Adrenal gland (tissue), 12 donors: ENCODE measurements around the gene ALDH3B1. TPM values are rescaled to one million over a fixed set of nuclear protein-coding genes. Genes with fewer than 3 reads are reported as not detected.

ENCODE experiments used
- DNase-seq, 7 donors: peaks; one replicate each; pipeline ENCODE4 v3.0.0-alpha.2; 2019 to 2020
- H3K27ac ChIP-seq, 5 donors: fragments of 200-600 bp; sonication (generic) in 4 of 5; 1 replicate in 3 of 5; 2 replicates in 2 of 5; pipeline versions ENCODE4 v1.5.1 to v1.8.0; 2016 to 2020; ENCODE audit warnings: mild to moderate bottlenecking in 1 of 5
- H3K27me3 ChIP-seq: fragments of 200-600 bp; 2 replicates; pipeline ENCODE4 v1.8.0; 2021
- H3K36me3 ChIP-seq, 2 donors: fragments of 200-600 bp; replicated peaks in 1 of 2; 1 replicate in 1 of 2; 2 replicates in 1 of 2; pipeline versions ENCODE4 v1.5.1 to v1.8.0; 2018 to 2022
- H3K4me1 ChIP-seq, 2 donors: fragments of 200-600 bp; replicated peaks in 1 of 2; 1 replicate in 1 of 2; 2 replicates in 1 of 2; pipeline versions ENCODE4 v1.5.1 to v1.8.0; 2018 to 2021
- H3K4me3 ChIP-seq, 4 donors: fragments of 200-600 bp; sonication (generic) in 3 of 4; one replicate each; pipeline ENCODE4 v1.5.1; 2016 to 2018
- H3K9me3 ChIP-seq, 3 donors: fragments of 200-600 bp; sonication (generic) in 1 of 3; replicated peaks in 1 of 3; 1 replicate in 2 of 3; 2 replicates in 1 of 3; pipeline versions ENCODE4 v1.5.1 to v1.8.0; 2016 to 2021
- POLR2A ChIP-seq, 2 donors: fragments of 450-650 bp; IDR thresholded peaks; one replicate each; pipeline ENCODE4 v1.6.1; 2017; ENCODE audit warnings: antibody characterized with exemption in 2 of 2, mild to moderate bottlenecking in 2 of 2, moderate library complexity in 1 of 2
- WGBS, 4 donors: extraction: QIAGEN DNeasy Blood & Tissue Kit in 2 of 4; methylation state at CpG; one replicate each; pipeline versions ENCODE4 v1.1.5 to v1.1.7; 2013 to 2017; 5-methylcytosine and 5-hydroxymethylcytosine counted together
- intact Hi-C, 2 donors: fragments of 100-400 bp; cut with DNase I; formaldehyde crosslinking; loops; one replicate each; pipeline versions ENCODE4 v1.14.1 to v1.15.0; 2022 to 2023
- polyA plus RNA-seq, 3 donors: library from polyadenylated mRNA; stranded (reverse); fragments of 200-250 nt in 2 of 3; fragments of 350-450 nt in 1 of 3; fragmentation: Illumina TruSeq in 1 of 3; extraction: RNeasy Lipid Tissue Mini Kit (QIAGEN cat#74804) in 1 of 3; gene quantifications; one replicate each; pipeline ENCODE4 v1.2.3, GENCODE V29; 2013 to 2014
- total RNA-seq, 9 donors: library from RNA; depleted of rRNA in 4 of 9; stranded (reverse); fragments of >200 nt in 4 of 9; fragments of 120-200 nt in 1 of 9; fragmentation: NEBNext Ultra II Directional in 1 of 9; extraction: Animal tissue kit (Norgen Biotek cat#: 25700) in 1 of 9; gene quantifications; one replicate each; pipeline versions ENCODE4 v1.1.0 to v1.2.4, GENCODE V29; 2013 to 2023
- TF ChIP-seq, protein P1 (sequence below), 6 experiments: fragments of 450-650 bp in 4 of 6; fragments of 200-600 bp in 2 of 6; sonication (generic) in 1 of 6; IDR thresholded peaks; 1 replicate in 5 of 6; 2 replicates in 1 of 6; pipeline versions ENCODE4 v1.5.1 to v1.8.0; 2016 to 2021; ENCODE audit warnings: antibody characterized with exemption in 6 of 6, mild to moderate bottlenecking in 2 of 6, moderate library complexity in 1 of 6
- donor health status: healthy with polysubstance abuse.
- donor health status: Bipolar disorder and iron deficiency.
- donor health status: DM: yes; HTN: yes; CAD: no.
- donor health status: DM: no; HTN: no; CAD: no.
- donor health status: DM: no; HTN: no; CAD: no.
- donor health status: DM: yes; HTN: yes; CAD: no.

The ALDH3B1 gene
- total and polyA plus RNA-seq, 12 donors = 0.72 to 70.3 (median 51.6) TPM

DNA sequence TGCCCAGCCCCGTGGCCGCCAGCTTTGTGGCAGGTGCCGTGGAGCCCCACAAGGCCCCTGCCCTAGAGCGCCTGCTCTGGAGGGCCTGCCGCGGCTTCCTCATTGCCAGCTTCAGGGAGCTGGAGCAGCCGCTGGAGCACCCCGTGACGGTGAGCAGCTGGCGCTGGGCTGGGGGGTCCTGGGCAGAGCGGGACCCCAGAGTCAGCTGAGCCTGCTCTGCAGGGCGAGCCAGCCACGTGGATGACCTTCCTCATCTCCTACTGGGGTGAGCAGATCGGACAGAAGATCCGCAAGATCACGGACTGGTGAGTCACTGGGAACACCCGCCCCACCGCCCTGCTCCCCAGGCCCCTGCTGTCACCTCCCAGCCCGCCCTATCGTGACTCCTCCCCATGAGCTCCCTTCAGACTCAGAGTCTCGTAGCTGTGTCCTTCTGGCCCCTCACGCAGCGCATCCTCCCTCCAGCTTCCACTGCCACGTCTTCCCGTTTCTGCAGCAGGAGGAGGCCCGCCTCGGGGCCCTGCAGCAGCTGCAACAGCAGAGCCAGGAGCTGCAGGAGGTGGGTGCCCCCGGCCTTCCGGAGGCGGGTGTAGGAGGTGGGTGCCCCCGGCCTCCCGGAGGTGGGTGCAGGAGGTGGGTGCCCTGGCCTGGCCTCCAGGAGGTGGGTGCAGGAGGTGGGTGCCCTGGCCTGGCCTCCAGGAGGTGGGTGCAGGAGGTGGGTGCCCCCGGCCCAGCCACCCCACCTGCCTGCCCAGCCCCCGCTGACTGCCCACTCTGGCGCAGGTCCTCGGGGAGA is 33.4 kb downstream of the ALDH3B1 start:
- Histone ChIP-seq H3K4me3 (no peak overlapping the region), H3K27me3 (no peaks in the 10 kb centered on the region), H3K9me3 (no peaks in the 10 kb centered on the region), H3K27ac (peak overlapping the region; percentile 53 to 97 (median 92)), H3K4me1 (peaks cover 35 to 44% of the 10 kb centered on the region in 2 donors), H3K36me3 (peaks cover 0 to 65% of the 10 kb centered on the region in 2 donors)
- DNase-seq = peak; percentile 84 to 96 (median 93)
- intact Hi-C loops = loop anchor here in 1 of 2 donors (10.0 kb wide), 1 partner anchor 161 kb away; no protein-coding TSS in a partner anchor
- WGBS, 4 donors = 46 to 71% (median 57%) methylated on average over 7 to 36 of the region's 36 CpGs
- TF ChIP-seq, protein P1, sequence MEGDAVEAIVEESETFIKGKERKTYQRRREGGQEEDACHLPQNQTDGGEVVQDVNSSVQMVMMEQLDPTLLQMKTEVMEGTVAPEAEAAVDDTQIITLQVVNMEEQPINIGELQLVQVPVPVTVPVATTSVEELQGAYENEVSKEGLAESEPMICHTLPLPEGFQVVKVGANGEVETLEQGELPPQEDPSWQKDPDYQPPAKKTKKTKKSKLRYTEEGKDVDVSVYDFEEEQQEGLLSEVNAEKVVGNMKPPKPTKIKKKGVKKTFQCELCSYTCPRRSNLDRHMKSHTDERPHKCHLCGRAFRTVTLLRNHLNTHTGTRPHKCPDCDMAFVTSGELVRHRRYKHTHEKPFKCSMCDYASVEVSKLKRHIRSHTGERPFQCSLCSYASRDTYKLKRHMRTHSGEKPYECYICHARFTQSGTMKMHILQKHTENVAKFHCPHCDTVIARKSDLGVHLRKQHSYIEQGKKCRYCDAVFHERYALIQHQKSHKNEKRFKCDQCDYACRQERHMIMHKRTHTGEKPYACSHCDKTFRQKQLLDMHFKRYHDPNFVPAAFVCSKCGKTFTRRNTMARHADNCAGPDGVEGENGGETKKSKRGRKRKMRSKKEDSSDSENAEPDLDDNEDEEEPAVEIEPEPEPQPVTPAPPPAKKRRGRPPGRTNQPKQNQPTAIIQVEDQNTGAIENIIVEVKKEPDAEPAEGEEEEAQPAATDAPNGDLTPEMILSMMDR (IDR thresholded peaks at IDR 0.05) = no peak
- TF ChIP-seq POLR2A (IDR thresholded peaks at IDR 0.05) = peak in 1 of 2 donors; percentile 71

DNA sequence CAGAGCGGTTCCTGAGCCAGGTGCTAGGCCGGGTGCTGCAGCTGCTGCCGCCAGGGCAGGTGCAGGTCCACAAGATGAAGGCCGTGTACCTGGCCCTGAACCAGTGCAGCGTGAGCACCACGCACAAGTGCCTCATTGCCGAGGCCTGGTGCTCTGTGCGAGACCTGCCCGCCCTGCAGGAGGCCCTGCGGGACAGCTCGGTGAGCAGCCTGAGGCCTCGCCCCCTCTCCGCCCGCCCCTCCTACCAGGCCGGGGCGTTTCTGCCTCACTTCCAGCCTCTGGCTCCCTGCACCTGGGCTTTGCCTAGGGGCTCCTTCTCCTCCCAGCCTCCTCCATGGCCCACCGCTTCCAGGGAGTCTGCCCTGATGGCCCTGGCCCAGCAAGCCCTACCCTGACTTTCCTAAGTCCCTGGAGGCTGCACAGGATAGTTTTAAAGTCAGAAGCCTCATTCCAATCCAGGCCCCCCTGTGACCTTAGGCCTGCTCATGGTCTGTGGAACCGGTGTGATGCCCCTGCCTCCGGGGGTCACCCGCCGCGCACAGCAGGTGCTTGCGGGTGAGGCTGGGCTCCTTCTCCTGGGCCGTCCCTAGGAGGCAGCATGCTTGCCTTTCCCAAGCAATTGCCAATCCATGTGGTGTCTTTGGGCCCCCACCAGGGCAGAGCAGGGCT is 34.2 kb downstream of the ALDH3B1 start:
- Histone ChIP-seq H3K9me3 (no peaks in the 10 kb centered on the region), H3K27ac (peak overlapping the region in 3 of 5 donors; percentile 92 to 97 (median 95)), H3K27me3 (no peaks in the 10 kb centered on the region), H3K36me3 (peaks cover 0 to 72% of the 10 kb centered on the region in 2 donors), H3K4me3 (no peak overlapping the region), H3K4me1 (peaks cover 33 to 40% of the 10 kb centered on the region in 2 donors)
- intact Hi-C loops = loop anchor here in 1 of 2 donors (10.0 kb wide), 1 partner anchor 161 kb away; no protein-coding TSS in a partner anchor
- TF ChIP-seq, protein P1 (IDR thresholded peaks at IDR 0.05) = no peak
- TF ChIP-seq POLR2A (IDR thresholded peaks at IDR 0.05) = no peak
- peak in 6 of 7 donors; percentile 4 to 60 (median 30) for DNase-seq
- 80 to 87% (median 83%) methylated on average over 8 to 24 of the region's 24 CpGs for WGBS, 4 donors

DNA sequence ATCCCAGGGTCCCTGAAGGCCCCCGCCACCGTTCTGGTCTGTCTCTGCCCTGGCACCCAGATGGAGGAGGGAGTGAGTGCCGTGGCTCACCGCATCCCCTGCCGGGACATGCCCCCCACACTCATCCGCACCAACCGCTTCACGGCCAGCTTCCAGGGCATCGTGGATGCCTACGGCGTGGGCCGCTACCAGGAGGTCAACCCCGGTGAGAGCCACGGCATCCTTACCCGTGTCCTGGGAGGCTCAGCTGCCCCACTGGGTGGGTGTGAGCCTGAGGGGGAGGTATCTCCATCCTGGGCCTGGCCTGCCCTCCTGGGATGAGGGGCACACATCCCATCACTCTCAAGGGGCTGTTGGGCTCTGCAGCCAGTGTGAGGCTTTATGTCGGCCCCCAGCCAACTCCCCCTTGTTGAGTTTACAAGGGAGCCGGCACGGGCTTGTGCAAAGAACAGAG is 34.8 kb downstream of the ALDH3B1 start:
- Histone ChIP-seq H3K27ac (no peak overlapping the region), H3K4me1 (peaks cover 27 to 33% of the 10 kb centered on the region in 2 donors), H3K9me3 (no peaks in the 10 kb centered on the region), H3K4me3 (no peak overlapping the region), H3K27me3 (no peaks in the 10 kb centered on the region), H3K36me3 (peaks cover 0 to 79% of the 10 kb centered on the region in 2 donors)
- intact Hi-C loops = loop anchor here in 1 of 2 donors (10.0 kb wide), 1 partner anchor 160 kb away; no protein-coding TSS in a partner anchor
- no peak for TF ChIP-seq POLR2A (IDR thresholded peaks at IDR 0.05)
- TF ChIP-seq, protein P1 (IDR thresholded peaks at IDR 0.05) = no peak
- WGBS, 4 donors = 95 to 100% (median 96%) methylated on average over 2 to 18 of the region's 18 CpGs
- no peak for DNase-seq
